GM18511 (cell line): ENCODE measurements around the gene MAST4.

Source experiments
- ATAC-seq: cut with Tn5 transposase; IDR thresholded peaks from one replicate; pipeline ENCODE4 v1.9.1; 2021; ENCODE audit warnings: mild to moderate bottlenecking, moderate library complexity; ENCODE audit not compliant: unreplicated experiment

MAST4 gene

GRCh38 chr5:67195406-67196275, 599.4 kb downstream of the MAST4 start:
- peak; percentile 35 for ATAC-seq

- no peak for ATAC-seq
Measured at GRCh38 chr5:67196537-67197059, 600.4 kb downstream of the MAST4 start, which contains the start of gene CD180. Gene CD180, minus strand, starts transcription at chr5:67196799. Its CDS starts 158 bp downstream, at chr5:67196641.

GRCh38 chr5:67197536-67197935, 601.3 kb downstream of the MAST4 start:
- ATAC-seq = no peak

GRCh38 chr5:67198917-67199316, 602.7 kb downstream of the MAST4 start:
- no peak for ATAC-seq

- ATAC-seq = no peak
Measured at GRCh38 chr5:67199859-67200258, 603.7 kb downstream of the MAST4 start.

- ATAC-seq = peak; percentile 32
Measured at GRCh38 chr5:67200809-67201562, 604.8 kb downstream of the MAST4 start.

- ATAC-seq = peak; percentile 17
Measured at GRCh38 chr5:67201897-67202549, 605.8 kb downstream of the MAST4 start.

GRCh38 chr5:67202828-67203227, 606.6 kb downstream of the MAST4 start:
- ATAC-seq = no peak

GRCh38 chr5:67203701-67204074, 607.5 kb downstream of the MAST4 start:
- no peak for ATAC-seq

- ATAC-seq = no peak
Measured at GRCh38 chr5:67204821-67205220, 608.6 kb downstream of the MAST4 start.

GRCh38 chr5:67205981-67206380, 609.8 kb downstream of the MAST4 start:
- ATAC-seq = no peak

- ATAC-seq = peak; percentile 46
Measured at GRCh38 chr5:67206461-67206860, 610.3 kb downstream of the MAST4 start.

GRCh38 chr5:67206929-67207328, 610.7 kb downstream of the MAST4 start:
- peak; percentile 78 for ATAC-seq

GRCh38 chr5:67208403-67208802, 612.2 kb downstream of the MAST4 start:
- ATAC-seq = no peak

- peak; percentile 32 for ATAC-seq
Measured at GRCh38 chr5:67209141-67209771, 613.1 kb downstream of the MAST4 start.

- no peak for ATAC-seq
Measured at GRCh38 chr5:67211926-67212325, 615.7 kb downstream of the MAST4 start.

- ATAC-seq = no peak
Measured at GRCh38 chr5:67214036-67214435, 617.8 kb downstream of the MAST4 start.

- ATAC-seq = no peak
Measured at GRCh38 chr5:67214707-67215447, 618.7 kb downstream of the MAST4 start.

GRCh38 chr5:67215519-67216471, 619.6 kb downstream of the MAST4 start:
- peak; percentile 99 for ATAC-seq
